Measurements from ENCODE around the gene LUC7L2. TPM values are rescaled to one million over a fixed set of nuclear protein-coding genes. Genes with fewer than 3 reads are reported as not detected.

The LUC7L2 gene
- total and polyA plus RNA-seq, 2 donors from 2014 or later = 33.0 to 97.9 TPM

DNA sequence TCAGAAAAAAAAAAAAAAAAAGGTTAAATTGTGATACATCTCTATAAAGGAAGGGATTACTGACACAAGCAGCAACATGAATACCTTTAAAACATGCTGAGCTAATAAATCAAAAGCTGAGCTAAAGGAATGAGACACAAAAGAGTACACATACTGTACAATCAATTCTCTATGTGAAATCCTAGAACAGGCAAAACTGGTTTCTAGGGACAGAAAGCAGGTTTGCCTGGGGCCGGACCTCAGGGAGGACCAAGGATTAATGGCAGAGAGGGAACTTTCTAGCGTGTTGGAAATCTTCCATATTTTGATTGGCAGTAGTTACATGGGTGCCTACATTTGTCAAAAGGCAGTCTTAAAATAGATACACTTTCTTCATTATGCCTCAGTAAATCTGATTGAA lies 71.3 kb downstream of the LUC7L2 start:
- Histone ChIP-seq H3K9me3 (ENCODE audit: control insufficient read depth in 2 of 3, insufficient read depth in 1 of 3, low read length in 3 of 3) (no peaks in the 10 kb centered on the region), H3K4me3 (ENCODE audit: low read length in 3 of 3) (no peak overlapping the region), H3K9ac (ENCODE audit: low read length in 3 of 3) (no peak overlapping the region), H3K27me3 (ENCODE audit: control insufficient read depth, insufficient read depth, low read length) (no peaks in the 10 kb centered on the region), H3K4me1 (ENCODE audit: control insufficient read depth in 2 of 3, insufficient read depth in 2 of 3, low read depth in 1 of 3, low read length in 3 of 3) (peaks cover 0 to 6% (median 5%) of the 10 kb centered on the region in 3 donors), H3K27ac (ENCODE audit: low read depth in 2 of 2, low read length in 2 of 2) (no peak overlapping the region), H3K36me3 (ENCODE audit: control insufficient read depth in 2 of 3, insufficient read depth in 3 of 3, low read length in 3 of 3) (peaks cover 0 to 3% (median 0%) of the 10 kb centered on the region in 3 donors)
- FAIRE-seq (no peak), DNase-seq (peak in 1 of 5 donors; percentile 16)
- TF ChIP-seq, protein P1, sequence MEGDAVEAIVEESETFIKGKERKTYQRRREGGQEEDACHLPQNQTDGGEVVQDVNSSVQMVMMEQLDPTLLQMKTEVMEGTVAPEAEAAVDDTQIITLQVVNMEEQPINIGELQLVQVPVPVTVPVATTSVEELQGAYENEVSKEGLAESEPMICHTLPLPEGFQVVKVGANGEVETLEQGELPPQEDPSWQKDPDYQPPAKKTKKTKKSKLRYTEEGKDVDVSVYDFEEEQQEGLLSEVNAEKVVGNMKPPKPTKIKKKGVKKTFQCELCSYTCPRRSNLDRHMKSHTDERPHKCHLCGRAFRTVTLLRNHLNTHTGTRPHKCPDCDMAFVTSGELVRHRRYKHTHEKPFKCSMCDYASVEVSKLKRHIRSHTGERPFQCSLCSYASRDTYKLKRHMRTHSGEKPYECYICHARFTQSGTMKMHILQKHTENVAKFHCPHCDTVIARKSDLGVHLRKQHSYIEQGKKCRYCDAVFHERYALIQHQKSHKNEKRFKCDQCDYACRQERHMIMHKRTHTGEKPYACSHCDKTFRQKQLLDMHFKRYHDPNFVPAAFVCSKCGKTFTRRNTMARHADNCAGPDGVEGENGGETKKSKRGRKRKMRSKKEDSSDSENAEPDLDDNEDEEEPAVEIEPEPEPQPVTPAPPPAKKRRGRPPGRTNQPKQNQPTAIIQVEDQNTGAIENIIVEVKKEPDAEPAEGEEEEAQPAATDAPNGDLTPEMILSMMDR (IDR thresholded peaks at IDR 0.05; ENCODE audit: borderline replicate concordance, extremely low read depth, insufficient read depth) = no peak
- intact Hi-C loops (cut with DNase I) = no loop called here

- H3K36me3 ChIP-seq (ENCODE audit: control insufficient read depth in 2 of 3, insufficient read depth in 3 of 3, low read length in 3 of 3) = peaks cover 0 to 3% (median 0%) of the 10 kb centered on the region in 3 donors
- no peak overlapping the region for H3K27ac ChIP-seq (ENCODE audit: low read depth in 2 of 2, low read length in 2 of 2)
- TF ChIP-seq, protein P1 (IDR thresholded peaks at IDR 0.05; ENCODE audit: borderline replicate concordance, extremely low read depth, insufficient read depth) = no peak
- DNase-seq (no peak), FAIRE-seq (no peak)
- no peaks in the 10 kb centered on the region for H3K27me3 ChIP-seq (ENCODE audit: control insufficient read depth, insufficient read depth, low read length)
- no peaks in the 10 kb centered on the region for H3K9me3 ChIP-seq (ENCODE audit: control insufficient read depth in 2 of 3, insufficient read depth in 1 of 3, low read length in 3 of 3)
- intact Hi-C loops (cut with DNase I) = no loop called here
- H3K4me1 ChIP-seq (ENCODE audit: control insufficient read depth in 2 of 3, insufficient read depth in 2 of 3, low read depth in 1 of 3, low read length in 3 of 3) = peaks cover 0 to 6% (median 5%) of the 10 kb centered on the region in 3 donors
- H3K9ac ChIP-seq (ENCODE audit: low read length in 3 of 3) = no peak overlapping the region
- no peak overlapping the region for H3K4me3 ChIP-seq (ENCODE audit: low read length in 3 of 3)
Observed at GRCh38 chr7:139431459-139431858, 71.8 kb downstream of the LUC7L2 start.

GRCh38 chr7:139436806-139437205 lies 77.1 kb downstream of the LUC7L2 start:
- no peaks in the 10 kb centered on the region for H3K9me3 ChIP-seq (ENCODE audit: control insufficient read depth in 2 of 3, insufficient read depth in 1 of 3, low read length in 3 of 3)
- FAIRE-seq = no peak
- intact Hi-C loops (cut with DNase I) = no loop called here
- DNase-seq = peak in 1 of 5 donors; percentile 15
- no peak overlapping the region for H3K4me3 ChIP-seq (ENCODE audit: low read length in 3 of 3)
- TF ChIP-seq, protein P1 (IDR thresholded peaks at IDR 0.05; ENCODE audit: borderline replicate concordance, extremely low read depth, insufficient read depth) = no peak
- no peak overlapping the region for H3K27ac ChIP-seq (ENCODE audit: low read depth in 2 of 2, low read length in 2 of 2)
- no peak overlapping the region for H3K9ac ChIP-seq (ENCODE audit: low read length in 3 of 3)
- H3K27me3 ChIP-seq (ENCODE audit: control insufficient read depth, insufficient read depth, low read length) = no peaks in the 10 kb centered on the region
- no peaks in the 10 kb centered on the region for H3K36me3 ChIP-seq (ENCODE audit: control insufficient read depth in 2 of 3, insufficient read depth in 3 of 3, low read length in 3 of 3)
- peaks cover 0 to 6% (median 5%) of the 10 kb centered on the region in 3 donors for H3K4me1 ChIP-seq (ENCODE audit: control insufficient read depth in 2 of 3, insufficient read depth in 2 of 3, low read depth in 1 of 3, low read length in 3 of 3)

DNA sequence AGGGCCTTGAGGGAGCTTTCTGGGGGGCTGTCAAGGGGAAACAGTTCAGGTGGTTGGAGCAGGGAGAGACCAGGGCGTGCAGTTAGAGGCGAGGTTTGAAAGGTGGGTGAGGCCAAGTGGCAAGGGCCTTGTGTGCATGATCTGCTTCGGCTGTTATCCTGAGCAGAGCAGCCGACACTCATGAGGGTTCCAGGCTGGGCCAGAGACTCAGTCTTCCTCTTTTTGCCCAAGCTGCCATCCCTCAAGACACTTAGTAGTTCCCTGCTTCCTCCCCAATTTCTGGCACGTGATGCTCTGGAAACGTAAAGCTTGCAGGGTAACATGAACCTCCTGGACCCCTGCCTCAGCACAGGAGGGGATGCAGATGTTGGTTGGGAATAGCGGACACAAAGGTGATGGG lies 79.7 kb downstream of the LUC7L2 start:
- DNase-seq = no peak
- Histone ChIP-seq H3K36me3 (ENCODE audit: control insufficient read depth in 2 of 3, insufficient read depth in 3 of 3, low read length in 3 of 3) (no peaks in the 10 kb centered on the region), H3K4me1 (ENCODE audit: control insufficient read depth in 2 of 3, insufficient read depth in 2 of 3, low read depth in 1 of 3, low read length in 3 of 3) (peaks cover 0 to under 1% (median under 1%) of the 10 kb centered on the region in 3 donors), H3K27ac (ENCODE audit: low read depth in 2 of 2, low read length in 2 of 2) (no peak overlapping the region), H3K4me3 (ENCODE audit: low read length in 3 of 3) (no peak overlapping the region), H3K9ac (ENCODE audit: low read length in 3 of 3) (no peak overlapping the region), H3K9me3 (ENCODE audit: control insufficient read depth in 2 of 3, insufficient read depth in 1 of 3, low read length in 3 of 3) (no peaks in the 10 kb centered on the region), H3K27me3 (ENCODE audit: control insufficient read depth, insufficient read depth, low read length) (no peaks in the 10 kb centered on the region)
- FAIRE-seq = no peak
- TF ChIP-seq, protein P1 (IDR thresholded peaks at IDR 0.05; ENCODE audit: borderline replicate concordance, extremely low read depth, insufficient read depth) = no peak
- intact Hi-C loops (cut with DNase I) = no loop called here

All from kidney (tissue), 14 donors.